Thyroid gland (tissue), 4 donors: ENCODE data around the gene SYTL2.

Source experiments
- POLR2A ChIP-seq, 2 donors: fragments of 450-650 bp; IDR thresholded peaks; one replicate each; pipeline ENCODE4 v1.6.1; 2017; ENCODE audit warnings: antibody characterized with exemption in 2 of 2, mild to moderate bottlenecking in 2 of 2, moderate library complexity in 1 of 2
- TF ChIP-seq, protein P1 (sequence below), 6 experiments: fragments of 200-600 bp in 3 of 6; fragments of 450-650 bp in 3 of 6; sonication (generic) in 3 of 6; IDR thresholded peaks; one replicate each; pipeline ENCODE4 v1.5.1; 2016 to 2019; ENCODE audit warnings: antibody characterized with exemption in 6 of 6, mild to moderate bottlenecking in 2 of 6, inconsistent platforms in 1 of 6, moderate library complexity in 1 of 6

DNA sequence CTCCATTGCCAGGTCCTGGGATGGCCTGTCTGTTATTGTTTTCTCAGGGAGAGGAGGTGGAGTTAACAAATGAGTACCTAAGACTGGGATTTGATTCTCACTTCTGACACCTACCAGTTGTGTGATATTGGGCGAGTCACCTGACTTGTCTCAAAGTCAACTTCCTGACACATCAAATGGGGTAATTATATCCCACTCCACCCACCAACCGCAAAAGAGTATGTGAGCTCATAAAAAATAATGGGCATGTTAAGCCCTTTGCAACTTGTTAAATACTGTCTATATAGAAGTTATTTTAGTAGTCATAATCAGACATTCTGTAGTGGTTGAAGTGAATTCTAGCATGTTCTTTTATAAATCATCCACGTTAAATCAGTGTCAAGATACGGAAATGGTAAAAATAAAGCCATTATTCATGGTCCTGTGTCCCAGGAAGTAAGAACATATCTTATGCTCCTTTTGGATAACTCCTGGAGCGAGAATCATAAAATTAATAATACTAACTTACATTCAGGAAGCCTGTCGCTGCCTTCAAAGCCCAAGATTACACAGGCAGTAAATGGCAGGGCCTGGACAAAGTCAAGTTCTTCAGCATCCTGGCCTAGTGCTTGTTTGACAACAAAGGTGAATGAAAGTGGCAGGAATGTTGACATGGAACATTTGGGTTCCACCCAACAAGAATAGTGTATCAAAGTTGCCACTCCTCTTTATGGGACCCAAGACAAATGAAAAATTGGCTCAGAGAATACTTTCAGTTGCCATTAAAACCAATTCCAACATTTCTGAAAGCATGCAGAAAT, 54.3 kb downstream of the SYTL2 start:
- TF ChIP-seq, protein P1, sequence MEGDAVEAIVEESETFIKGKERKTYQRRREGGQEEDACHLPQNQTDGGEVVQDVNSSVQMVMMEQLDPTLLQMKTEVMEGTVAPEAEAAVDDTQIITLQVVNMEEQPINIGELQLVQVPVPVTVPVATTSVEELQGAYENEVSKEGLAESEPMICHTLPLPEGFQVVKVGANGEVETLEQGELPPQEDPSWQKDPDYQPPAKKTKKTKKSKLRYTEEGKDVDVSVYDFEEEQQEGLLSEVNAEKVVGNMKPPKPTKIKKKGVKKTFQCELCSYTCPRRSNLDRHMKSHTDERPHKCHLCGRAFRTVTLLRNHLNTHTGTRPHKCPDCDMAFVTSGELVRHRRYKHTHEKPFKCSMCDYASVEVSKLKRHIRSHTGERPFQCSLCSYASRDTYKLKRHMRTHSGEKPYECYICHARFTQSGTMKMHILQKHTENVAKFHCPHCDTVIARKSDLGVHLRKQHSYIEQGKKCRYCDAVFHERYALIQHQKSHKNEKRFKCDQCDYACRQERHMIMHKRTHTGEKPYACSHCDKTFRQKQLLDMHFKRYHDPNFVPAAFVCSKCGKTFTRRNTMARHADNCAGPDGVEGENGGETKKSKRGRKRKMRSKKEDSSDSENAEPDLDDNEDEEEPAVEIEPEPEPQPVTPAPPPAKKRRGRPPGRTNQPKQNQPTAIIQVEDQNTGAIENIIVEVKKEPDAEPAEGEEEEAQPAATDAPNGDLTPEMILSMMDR (IDR thresholded peaks at IDR 0.05) = no peak
- TF ChIP-seq POLR2A (IDR thresholded peaks at IDR 0.05) = no peak
